B cell (primary cell): ENCODE results near the gene JPT1. TPM values are rescaled to one million over a fixed set of nuclear protein-coding genes. Genes with fewer than 3 reads are reported as not detected.

ENCODE experiments used
- ATAC-seq: fragments of 200-7000 bp; cut with Tn5 transposase; one replicate; pipeline ENCODE4 v1.10.0; 2021; ENCODE audit warnings: low read depth, mild to moderate bottlenecking, moderate number of reproducible peaks, moderate library complexity
- CTCF ChIA-PET: fragments of 350-600 bp; sonication (Branson Sonifier 250); formaldehyde crosslinking; loops from one replicate; lab custom pipeline; 2021; ENCODE audit warnings: antibody characterized with exemption, inconsistent platforms; lab: Charles Lee
- POLR2A ChIA-PET: fragments of 350-600 bp; sonication (Branson Sonifier 250); formaldehyde crosslinking; loops from one replicate; lab custom pipeline; 2021; ENCODE audit warnings: antibody characterized with exemption; lab: Charles Lee
- DNase-seq: peaks from one replicate; pipeline ENCODE4 v3.0.0; 2013
- H2AFZ ChIP-seq: 2 replicates; pipeline ENCODE4 v1.6.1; 2012; ENCODE audit warnings: mild to moderate bottlenecking, low read depth, low read length; ENCODE audit not compliant: insufficient read depth, poor library complexity, severe bottlenecking
- H3K27ac ChIP-seq, 2 donors: 1 replicate in 1 of 2; 2 replicates in 1 of 2; pipeline ENCODE4 v1.5.1; 2012 to 2013; ENCODE audit warnings: low read length in 2 of 2, mild to moderate bottlenecking in 2 of 2, moderate library complexity in 1 of 2
- H3K27me3 ChIP-seq, 4 experiments: fragments of 200-600 bp in 1 of 4; sonication (generic) in 1 of 4; replicated peaks in 1 of 4; 1 replicate in 2 of 4; 2 replicates in 2 of 4; pipeline versions ENCODE4 v1.6.1 to v1.7.0; 2013 to 2016; ENCODE audit warnings: low read length in 3 of 4, mild to moderate bottlenecking in 2 of 4, mixed read lengths in 1 of 4, moderate library complexity in 1 of 4; ENCODE audit not compliant: insufficient read depth in 4 of 4, control insufficient read depth in 3 of 4; ENCODE audit errors: control extremely low read depth in 1 of 4
- H3K36me3 ChIP-seq, 2 experiments: replicated peaks in 1 of 2; 1 replicate in 1 of 2; 2 replicates in 1 of 2; pipeline versions ENCODE4 v1.6.1 to v1.7.1; 2013; ENCODE audit warnings: low read length in 1 of 2; ENCODE audit not compliant: insufficient read depth in 2 of 2, control insufficient read depth in 1 of 2; ENCODE audit errors: control extremely low read depth in 1 of 2, extremely low read depth in 1 of 2
- H3K4me1 ChIP-seq, 2 donors: fragments of 200-600 bp in 1 of 2; sonication (generic) in 1 of 2; 1 replicate in 1 of 2; 2 replicates in 1 of 2; pipeline versions ENCODE4 v1.5.1 to v1.6.1; 2013 to 2017; ENCODE audit warnings: low read length in 2 of 2; ENCODE audit not compliant: control insufficient read depth in 2 of 2, insufficient read depth in 2 of 2
- H3K4me2 ChIP-seq: replicated peaks from 2 replicates; pipeline ENCODE3; 2012; ENCODE audit warnings: mild to moderate bottlenecking, low read depth, low read length; ENCODE audit not compliant: poor library complexity, severe bottlenecking
- H3K4me3 ChIP-seq, 5 experiments: fragments of 200-600 bp in 1 of 5; sonication (generic) in 1 of 5; 1 replicate in 3 of 5; 2 replicates in 2 of 5; pipeline versions ENCODE4 v1.5.1 to v1.7.0; 2011 to 2016; ENCODE audit warnings: low read length in 4 of 5, mild to moderate bottlenecking in 4 of 5, low read depth in 2 of 5, control low read depth in 1 of 5, moderate library complexity in 1 of 5; ENCODE audit not compliant: insufficient read depth in 1 of 5; ENCODE audit errors: control extremely low read depth in 1 of 5, extremely low read depth in 1 of 5
- H3K79me2 ChIP-seq: fragments of 200-600 bp; sonication (generic); one replicate; pipeline ENCODE4 v1.6.0; 2016; ENCODE audit warnings: low read length; ENCODE audit not compliant: control insufficient read depth, insufficient read depth
- H3K9ac ChIP-seq: fragments of 200-600 bp; sonication (generic); 2 replicates; pipeline ENCODE4 v1.6.1; 2017; ENCODE audit warnings: mild to moderate bottlenecking, low read length, moderate library complexity
- H3K9me3 ChIP-seq, 3 donors: one replicate each; pipeline versions ENCODE4 v1.6.1 to v1.7.1; 2013; ENCODE audit warnings: low read length in 2 of 3; ENCODE audit not compliant: control insufficient read depth in 2 of 3, insufficient read depth in 1 of 3; ENCODE audit errors: control extremely low read depth in 1 of 3
- H4K20me1 ChIP-seq: 2 replicates; pipeline ENCODE4 v1.6.0; 2012; ENCODE audit warnings: mild to moderate bottlenecking, low read length; ENCODE audit not compliant: insufficient read depth, control insufficient read depth, poor library complexity, severe bottlenecking
- H3K27ac Mint-ChIP-seq: one replicate; pipeline ENCODE4 v1.8.0; 2021; ENCODE audit warnings: mixed read lengths
- H3K27me3 Mint-ChIP-seq: one replicate; pipeline ENCODE4 v1.8.0; 2021; ENCODE audit warnings: mixed read lengths
- H3K4me1 Mint-ChIP-seq: one replicate; pipeline ENCODE4 v1.8.0; 2021; ENCODE audit warnings: mixed read lengths
- H3K4me3 Mint-ChIP-seq: one replicate; pipeline ENCODE4 v1.8.0; 2021; ENCODE audit warnings: mixed read lengths
- H3K9me3 Mint-ChIP-seq: one replicate; pipeline ENCODE4 v1.8.0; 2022; ENCODE audit warnings: mixed read lengths; ENCODE audit not compliant: insufficient read depth
- CTCF ChIP-seq: fragments of 200-600 bp; IDR thresholded peaks from one replicate; pipeline ENCODE4 v1.8.0; 2022; ENCODE audit warnings: antibody characterized with exemption, mild to moderate bottlenecking
- EZH2 ChIP-seq: IDR thresholded peaks from 2 replicates; pipeline ENCODE4 v1.6.1; 2012; ENCODE audit warnings: borderline replicate concordance, low read depth, mild to moderate bottlenecking, moderate library complexity, low read length; ENCODE audit not compliant: insufficient read depth, poor library complexity, severe bottlenecking
- WGBS: methylation state at CpG from one replicate; pipeline ENCODE4 v1.1.5; 2013; ENCODE audit warnings: missing lambda C conversion rate; ENCODE audit not compliant: insufficient coverage; 5-methylcytosine and 5-hydroxymethylcytosine counted together
- intact Hi-C: fragments of 100-400 bp; cut with micrococcal nuclease; formaldehyde crosslinking; loops from one replicate; pipeline ENCODE4 v1.10.0; 2022
- polyA plus RNA-seq: library from polyadenylated mRNA; depleted of rRNA; stranded (reverse); fragments of >200 nt; gene quantifications from 2 replicates; pipeline ENCODE4 v1.2.3, GENCODE V29; 2012
- total RNA-seq, 2 donors: library from RNA; stranded (reverse); fragments of 120-200 nt in 1 of 2; gene quantifications; 1 replicate in 1 of 2; 2 replicates in 1 of 2; pipeline versions ENCODE4 v1.2.3 to v1.2.4, GENCODE V29; 2013 to 2022

JPT1 gene
- total and polyA plus RNA-seq, 2 donors (not counting 1 experiment from before 2014, with no cell fraction given): 34.8 to 37.6 TPM

GRCh38 chr17:75152922-75153779 is 1.2 kb downstream of the JPT1 start:
- H3K4me3 Mint-ChIP-seq: peak overlapping the region; percentile 95
- Histone ChIP-seq H3K9me3 (no peaks in the 10 kb centered on the region), H3K4me2 (peak overlapping the region; percentile 99), H4K20me1 (peaks cover 8% of the 10 kb centered on the region), H3K4me3 (peak overlapping the region; percentile 69 to 83 (median 74)), H3K9ac (peak overlapping the region; percentile 80), H3K27me3 (no peaks in the 10 kb centered on the region), H3K79me2 (peaks cover 41% of the 10 kb centered on the region), H3K27ac (no peak overlapping the region), H3K36me3 (no peaks in the 10 kb centered on the region), H3K4me1 (peaks cover 15 to 27% of the 10 kb centered on the region in 2 donors), H2AFZ (peak overlapping the region; percentile 75)
- H3K4me1 Mint-ChIP-seq: peaks cover 31% of the 10 kb centered on the region
- ChIA-PET CTCF (interaction anchor here (0.9 to 1.0 kb wide), 2 partner anchors 22 to 39 kb away, joined by 3 read pairs; no protein-coding TSS in a partner anchor), POLR2A (no interaction called here)
- H3K27me3 Mint-ChIP-seq: no peaks in the 10 kb centered on the region
- intact Hi-C loops: no loop called here
- no peaks in the 10 kb centered on the region for H3K9me3 Mint-ChIP-seq
- no peak for TF ChIP-seq CTCF
- TF ChIP-seq EZH2: no peak
- H3K27ac Mint-ChIP-seq: peak overlapping the region; percentile 75
- ATAC-seq (no peak), DNase-seq (peak; percentile 43)
- 13% methylated on average over 28 of the region's 28 CpGs for WGBS

- no peaks in the 10 kb centered on the region for H3K27me3 ChIP-seq
- CTCF ChIA-PET: interaction anchor here (0.9 to 1.0 kb wide), 2 partner anchors 22 to 39 kb away, joined by 3 read pairs; no protein-coding TSS in a partner anchor
Measured at GRCh38 chr17:75152523-75152921, 1.8 kb downstream of the JPT1 start.

More at GRCh38 chr17:75152523-75152921, 1.8 kb downstream of the JPT1 start:
- Mint-ChIP-seq H3K4me3 (peak overlapping the region; percentile 95), H3K9me3 (no peaks in the 10 kb centered on the region), H3K4me1 (peaks cover 33% of the 10 kb centered on the region), H3K27ac (peak overlapping the region; percentile 75), H3K27me3 (no peaks in the 10 kb centered on the region)
- no peak overlapping the region for H3K4me3 ChIP-seq
- H3K9ac ChIP-seq: peak overlapping the region; percentile 80
- ATAC-seq (no peak), DNase-seq (no peak)
- no peak overlapping the region for H3K27ac ChIP-seq
- peak overlapping the region; percentile 99 for H3K4me2 ChIP-seq
- peaks cover 15 to 24% of the 10 kb centered on the region in 2 donors for H3K4me1 ChIP-seq
- peaks cover 8% of the 10 kb centered on the region for H4K20me1 ChIP-seq
- H3K9me3 ChIP-seq: no peaks in the 10 kb centered on the region
- intact Hi-C loops: no loop called here
- TF ChIP-seq CTCF (no peak), EZH2 (no peak)
- peaks cover 41% of the 10 kb centered on the region for H3K79me2 ChIP-seq
- H3K36me3 ChIP-seq: peaks cover 0 to 3% of the 10 kb centered on the region in 2 experiments
- POLR2A ChIA-PET: no interaction called here
- H2AFZ ChIP-seq: peak overlapping the region; percentile 75
- WGBS: 75% methylated on average over 4 of the region's 6 CpGs
